NCI-H1092 treated with DMSO at 0.1 percent for 48 hours (cell line): ENCODE results near the gene EIF5A.
A peak's percentile ranks its signal among the peaks of the same experiment; 100 is the strongest.

ENCODE experiments used
- DNase-seq: peaks from one replicate; lab custom pipeline; 2025; lab: John Stamatoyannopoulos, UW

EIF5A gene

GRCh38 chr17:7313088-7313889 lies 5.9 kb downstream of the EIF5A start:
- no peak for DNase-seq

GRCh38 chr17:7313890-7314718 lies 6.7 kb downstream of the EIF5A start:
- no peak for DNase-seq

GRCh38 chr17:7314719-7315569 lies 7.5 kb downstream of the EIF5A start, which contains the start of gene GPS2:
GPS2 (minus strand) TSS chr17:7315360; CDS start chr17:7315052, 308 bp downstream.
- peak; percentile 71 for DNase-seq

GRCh38 chr17:7315570-7316235 lies 8.3 kb downstream of the EIF5A start:
- no peak for DNase-seq

- DNase-seq, result no peak
Measured at GRCh38 chr17:7317161-7317803, 9.9 kb downstream of the EIF5A start.

- no peak for DNase-seq
Measured at GRCh38 chr17:7318121-7318860, 10.9 kb downstream of the EIF5A start.

GRCh38 chr17:7321466-7321865 lies 14.0 kb downstream of the EIF5A start:
- no peak for DNase-seq

- DNase-seq, result no peak
Measured at GRCh38 chr17:7322520-7323194, 15.2 kb downstream of the EIF5A start.

GRCh38 chr17:7323731-7324437 lies 16.5 kb downstream of the EIF5A start:
- no peak for DNase-seq

- DNase-seq, result no peak
Measured at GRCh38 chr17:7324438-7324779, 17.0 kb downstream of the EIF5A start.

GRCh38 chr17:7325031-7325528 lies 17.7 kb downstream of the EIF5A start:
- DNase-seq, result no peak

GRCh38 chr17:7326186-7326585 lies 18.8 kb downstream of the EIF5A start:
- no peak for DNase-seq

- DNase-seq, result no peak
Measured at GRCh38 chr17:7327056-7327455, 19.6 kb downstream of the EIF5A start.

GRCh38 chr17:7327501-7327900 lies 20.1 kb downstream of the EIF5A start:
- DNase-seq, result no peak

- no peak for DNase-seq
Measured at GRCh38 chr17:7328009-7328408, 20.6 kb downstream of the EIF5A start.

- peak; percentile 4 for DNase-seq
Measured at GRCh38 chr17:7328840-7329373, 21.5 kb downstream of the EIF5A start, which contains the start of gene NEURL4. NEURL4 (minus strand) TSS chr17:7329335; CDS start chr17:7329312, 23 bp downstream.

- DNase-seq, result peak; percentile 95
Measured at GRCh38 chr17:7329374-7329996, 22.1 kb downstream of the EIF5A start.

GRCh38 chr17:7329997-7330637 lies 22.7 kb downstream of the EIF5A start:
- DNase-seq, result peak; percentile 72
